HepG2 (cell line): ENCODE measurements around the gene HELZ2.

Experiments used
- CAMTA2 ChIP-seq: sonication (generic); formaldehyde crosslinking; IDR thresholded peaks from 2 replicates; pipeline ENCODE4 v1.4.0; 2020; ENCODE audit warnings: mild to moderate bottlenecking, missing genetic modification reagents, borderline replicate concordance
- GTF2F1 ChIP-seq: fragments of 150-350 bp; IDR thresholded peaks from 2 replicates; pipeline ENCODE4 v1.6.1; 2014; ENCODE audit warnings: low read length
- NFIC ChIP-seq: IDR thresholded peaks from 2 replicates; pipeline ENCODE4 v1.6.1; 2012; ENCODE audit warnings: mild to moderate bottlenecking, low read length, inconsistent platforms
- RAD21 ChIP-seq: fragments of 450-650 bp; formaldehyde crosslinking; IDR thresholded peaks from 2 replicates; pipeline ENCODE4 v1.5.0; 2020; ENCODE audit warnings: mild to moderate bottlenecking
- TCF12 ChIP-seq, 2 experiments: fragments of 450-650 bp in 1 of 2; sonication (generic) in 1 of 2; formaldehyde crosslinking in 1 of 2; IDR thresholded peaks; 2 replicates each; pipeline versions ENCODE4 v1.6.1 to v1.8.0; 2017 to 2022; ENCODE audit warnings: antibody characterized with exemption in 1 of 2, mild to moderate bottlenecking in 1 of 2, missing genetic modification reagents in 1 of 2, moderate library complexity in 1 of 2
- TCF7 ChIP-seq: sonication (generic); IDR thresholded peaks from 2 replicates; pipeline ENCODE4 v1.6.1; 2016; ENCODE audit warnings: antibody characterized with exemption, low read depth
- ZNF260 ChIP-seq: sonication (generic); formaldehyde crosslinking; IDR thresholded peaks from 2 replicates; pipeline ENCODE4 v1.4.0; 2020; ENCODE audit warnings: missing genetic modification reagents, low read depth, mild to moderate bottlenecking, borderline replicate concordance
- TF ChIP-seq, protein P1 (sequence below): sonication (generic); formaldehyde crosslinking; IDR thresholded peaks from 2 replicates; pipeline ENCODE4 v1.5.0; 2020; ENCODE audit warnings: mild to moderate bottlenecking, missing genetic modification reagents, moderate library complexity
- TF ChIP-seq, protein P2 (sequence below): sonication (generic); formaldehyde crosslinking; IDR thresholded peaks from 2 replicates; pipeline ENCODE4 v1.9.0; 2022; ENCODE audit warnings: missing genetic modification reagents, mild to moderate bottlenecking, borderline replicate concordance
- TF ChIP-seq, protein P3 (sequence below): sonication (generic); formaldehyde crosslinking; IDR thresholded peaks from 2 replicates; pipeline ENCODE4 v1.5.1; 2020; ENCODE audit warnings: mild to moderate bottlenecking, missing genetic modification reagents, moderate library complexity
- TF ChIP-seq, protein P4 (sequence below): sonication (generic); formaldehyde crosslinking; IDR thresholded peaks from 2 replicates; pipeline ENCODE4 v1.5.1; 2020; ENCODE audit warnings: mild to moderate bottlenecking, missing genetic modification reagents, borderline replicate concordance

DNA sequence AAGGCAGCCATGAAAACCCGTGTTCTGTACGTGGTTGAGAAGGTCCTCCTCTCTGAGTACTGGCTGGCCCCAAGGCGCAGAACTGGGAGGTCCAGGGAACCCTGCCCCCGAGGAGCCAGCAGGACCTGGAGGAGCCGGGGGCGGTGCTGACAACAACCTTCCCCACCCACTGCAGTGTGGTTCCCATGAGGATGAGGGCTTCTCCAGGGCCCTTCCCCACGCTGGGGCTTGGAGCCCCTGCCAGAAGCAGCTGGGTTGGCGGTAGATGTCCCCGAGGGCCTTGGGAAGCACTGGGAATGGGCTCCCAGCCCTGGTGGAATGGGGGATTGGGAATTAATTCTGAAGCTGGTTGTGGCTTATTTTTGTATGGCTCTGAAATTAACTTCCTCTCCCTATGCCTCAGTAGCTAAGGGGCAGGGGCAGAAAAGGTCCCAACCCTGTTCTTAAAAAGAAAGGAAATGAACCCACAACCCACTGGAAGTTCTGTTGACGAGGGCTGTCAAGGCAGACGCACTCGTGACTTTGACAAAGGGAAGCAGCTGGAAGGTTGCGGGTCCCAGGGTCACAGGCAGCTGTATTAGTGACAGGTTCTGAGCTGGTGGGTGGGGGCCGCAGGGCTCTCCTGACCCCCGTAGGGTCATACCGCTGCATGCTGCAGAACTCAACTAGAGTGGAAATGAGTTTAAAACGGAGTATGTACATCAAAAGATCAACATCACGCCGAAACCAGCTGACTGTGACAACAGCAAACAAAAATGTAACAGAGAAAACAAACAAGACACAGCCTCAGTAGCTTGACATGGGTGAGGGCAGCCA lies 13.9 kb upstream of the HELZ2 start:
- no peak for TF ChIP-seq NFIC
- TF ChIP-seq, protein P1, sequence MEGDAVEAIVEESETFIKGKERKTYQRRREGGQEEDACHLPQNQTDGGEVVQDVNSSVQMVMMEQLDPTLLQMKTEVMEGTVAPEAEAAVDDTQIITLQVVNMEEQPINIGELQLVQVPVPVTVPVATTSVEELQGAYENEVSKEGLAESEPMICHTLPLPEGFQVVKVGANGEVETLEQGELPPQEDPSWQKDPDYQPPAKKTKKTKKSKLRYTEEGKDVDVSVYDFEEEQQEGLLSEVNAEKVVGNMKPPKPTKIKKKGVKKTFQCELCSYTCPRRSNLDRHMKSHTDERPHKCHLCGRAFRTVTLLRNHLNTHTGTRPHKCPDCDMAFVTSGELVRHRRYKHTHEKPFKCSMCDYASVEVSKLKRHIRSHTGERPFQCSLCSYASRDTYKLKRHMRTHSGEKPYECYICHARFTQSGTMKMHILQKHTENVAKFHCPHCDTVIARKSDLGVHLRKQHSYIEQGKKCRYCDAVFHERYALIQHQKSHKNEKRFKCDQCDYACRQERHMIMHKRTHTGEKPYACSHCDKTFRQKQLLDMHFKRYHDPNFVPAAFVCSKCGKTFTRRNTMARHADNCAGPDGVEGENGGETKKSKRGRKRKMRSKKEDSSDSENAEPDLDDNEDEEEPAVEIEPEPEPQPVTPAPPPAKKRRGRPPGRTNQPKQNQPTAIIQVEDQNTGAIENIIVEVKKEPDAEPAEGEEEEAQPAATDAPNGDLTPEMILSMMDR (CRISPR knock-in tag): no peak
- no peak for TF ChIP-seq ZNF260 (CRISPR knock-in tag)
- no peak for TF ChIP-seq TCF12 (IDR thresholded peaks at IDR 0.05)
- TF ChIP-seq TCF12 (CRISPR knock-in tag; IDR thresholded peaks at IDR 0.05): no peak
- TF ChIP-seq, protein P2, sequence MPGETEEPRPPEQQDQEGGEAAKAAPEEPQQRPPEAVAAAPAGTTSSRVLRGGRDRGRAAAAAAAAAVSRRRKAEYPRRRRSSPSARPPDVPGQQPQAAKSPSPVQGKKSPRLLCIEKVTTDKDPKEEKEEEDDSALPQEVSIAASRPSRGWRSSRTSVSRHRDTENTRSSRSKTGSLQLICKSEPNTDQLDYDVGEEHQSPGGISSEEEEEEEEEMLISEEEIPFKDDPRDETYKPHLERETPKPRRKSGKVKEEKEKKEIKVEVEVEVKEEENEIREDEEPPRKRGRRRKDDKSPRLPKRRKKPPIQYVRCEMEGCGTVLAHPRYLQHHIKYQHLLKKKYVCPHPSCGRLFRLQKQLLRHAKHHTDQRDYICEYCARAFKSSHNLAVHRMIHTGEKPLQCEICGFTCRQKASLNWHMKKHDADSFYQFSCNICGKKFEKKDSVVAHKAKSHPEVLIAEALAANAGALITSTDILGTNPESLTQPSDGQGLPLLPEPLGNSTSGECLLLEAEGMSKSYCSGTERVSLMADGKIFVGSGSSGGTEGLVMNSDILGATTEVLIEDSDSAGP (CRISPR knock-in tag): no peak
- TF ChIP-seq, protein P3, sequence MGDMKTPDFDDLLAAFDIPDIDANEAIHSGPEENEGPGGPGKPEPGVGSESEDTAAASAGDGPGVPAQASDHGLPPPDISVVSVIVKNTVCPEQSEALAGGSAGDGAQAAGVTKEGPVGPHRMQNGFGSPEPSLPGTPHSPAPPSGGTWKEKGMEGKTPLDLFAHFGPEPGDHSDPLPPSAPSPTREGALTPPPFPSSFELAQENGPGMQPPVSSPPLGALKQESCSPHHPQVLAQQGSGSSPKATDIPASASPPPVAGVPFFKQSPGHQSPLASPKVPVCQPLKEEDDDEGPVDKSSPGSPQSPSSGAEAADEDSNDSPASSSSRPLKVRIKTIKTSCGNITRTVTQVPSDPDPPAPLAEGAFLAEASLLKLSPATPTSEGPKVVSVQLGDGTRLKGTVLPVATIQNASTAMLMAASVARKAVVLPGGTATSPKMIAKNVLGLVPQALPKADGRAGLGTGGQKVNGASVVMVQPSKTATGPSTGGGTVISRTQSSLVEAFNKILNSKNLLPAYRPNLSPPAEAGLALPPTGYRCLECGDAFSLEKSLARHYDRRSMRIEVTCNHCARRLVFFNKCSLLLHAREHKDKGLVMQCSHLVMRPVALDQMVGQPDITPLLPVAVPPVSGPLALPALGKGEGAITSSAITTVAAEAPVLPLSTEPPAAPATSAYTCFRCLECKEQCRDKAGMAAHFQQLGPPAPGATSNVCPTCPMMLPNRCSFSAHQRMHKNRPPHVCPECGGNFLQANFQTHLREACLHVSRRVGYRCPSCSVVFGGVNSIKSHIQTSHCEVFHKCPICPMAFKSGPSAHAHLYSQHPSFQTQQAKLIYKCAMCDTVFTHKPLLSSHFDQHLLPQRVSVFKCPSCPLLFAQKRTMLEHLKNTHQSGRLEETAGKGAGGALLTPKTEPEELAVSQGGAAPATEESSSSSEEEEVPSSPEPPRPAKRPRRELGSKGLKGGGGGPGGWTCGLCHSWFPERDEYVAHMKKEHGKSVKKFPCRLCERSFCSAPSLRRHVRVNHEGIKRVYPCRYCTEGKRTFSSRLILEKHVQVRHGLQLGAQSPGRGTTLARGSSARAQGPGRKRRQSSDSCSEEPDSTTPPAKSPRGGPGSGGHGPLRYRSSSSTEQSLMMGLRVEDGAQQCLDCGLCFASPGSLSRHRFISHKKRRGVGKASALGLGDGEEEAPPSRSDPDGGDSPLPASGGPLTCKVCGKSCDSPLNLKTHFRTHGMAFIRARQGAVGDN (CRISPR knock-in tag): no peak
- TF ChIP-seq RAD21: no peak
- no peak for TF ChIP-seq CAMTA2 (CRISPR knock-in tag)
- no peak for TF ChIP-seq GTF2F1
- TF ChIP-seq TCF7: no peak
- TF ChIP-seq, protein P4, sequence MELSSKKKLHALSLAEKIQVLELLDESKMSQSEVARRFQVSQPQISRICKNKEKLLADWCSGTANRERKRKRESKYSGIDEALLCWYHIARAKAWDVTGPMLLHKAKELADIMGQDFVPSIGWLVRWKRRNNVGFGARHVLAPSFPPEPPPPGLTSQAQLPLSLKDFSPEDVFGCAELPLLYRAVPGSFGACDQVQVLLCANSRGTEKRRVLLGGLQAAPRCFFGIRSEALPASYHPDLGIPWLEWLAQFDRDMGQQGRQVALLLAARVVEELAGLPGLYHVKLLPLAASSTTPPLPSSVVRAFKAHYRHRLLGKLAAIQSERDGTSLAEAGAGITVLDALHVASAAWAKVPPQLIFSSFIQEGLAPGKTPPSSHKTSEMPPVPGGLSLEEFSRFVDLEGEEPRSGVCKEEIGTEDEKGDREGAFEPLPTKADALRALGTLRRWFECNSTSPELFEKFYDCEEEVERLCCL (CRISPR knock-in tag): no peak
